GM19351 (cell line): ENCODE results near the gene MIPEP.

Experiments
- ATAC-seq: cut with Tn5 transposase; IDR thresholded peaks from one replicate; pipeline ENCODE4 v1.9.1; 2021; ENCODE audit warnings: mild to moderate bottlenecking, moderate library complexity; ENCODE audit not compliant: unreplicated experiment

The MIPEP gene

GRCh38 chr13:23855360-23855759 is 33.8 kb downstream of the MIPEP start:
- ATAC-seq, result no peak

- ATAC-seq, result peak; percentile 53
Measured at GRCh38 chr13:23852351-23852750, 36.8 kb downstream of the MIPEP start.

- ATAC-seq, result no peak
Measured at GRCh38 chr13:23851106-23851505, 38.1 kb downstream of the MIPEP start.

- no peak for ATAC-seq
Measured at GRCh38 chr13:23850134-23850533, 39.1 kb downstream of the MIPEP start.

GRCh38 chr13:23849670-23850069 is 39.5 kb downstream of the MIPEP start:
- no peak for ATAC-seq

- ATAC-seq, result no peak
Measured at GRCh38 chr13:23848646-23849141, 40.5 kb downstream of the MIPEP start.

- ATAC-seq, result no peak
Measured at GRCh38 chr13:23848019-23848418, 41.2 kb downstream of the MIPEP start.

GRCh38 chr13:23847497-23847896 is 41.7 kb downstream of the MIPEP start:
- no peak for ATAC-seq

GRCh38 chr13:23845105-23845725 is 44.0 kb downstream of the MIPEP start:
- ATAC-seq, result peak; percentile 32

- no peak for ATAC-seq
Measured at GRCh38 chr13:23844132-23844531, 45.1 kb downstream of the MIPEP start.

GRCh38 chr13:23843436-23843835 is 45.8 kb downstream of the MIPEP start:
- ATAC-seq, result no peak

GRCh38 chr13:23842406-23842805 is 46.8 kb downstream of the MIPEP start:
- no peak for ATAC-seq

GRCh38 chr13:23833733-23834611 is 55.2 kb downstream of the MIPEP start:
- ATAC-seq, result no peak

GRCh38 chr13:23828866-23829265 is 60.3 kb downstream of the MIPEP start:
- no peak for ATAC-seq

GRCh38 chr13:23828086-23828485 is 61.1 kb downstream of the MIPEP start:
- ATAC-seq, result no peak

GRCh38 chr13:23825179-23825578 is 64.0 kb downstream of the MIPEP start:
- ATAC-seq, result no peak

- no peak for ATAC-seq
Measured at GRCh38 chr13:23824371-23824770, 64.8 kb downstream of the MIPEP start.

- no peak for ATAC-seq
Measured at GRCh38 chr13:23822252-23822824, 66.9 kb downstream of the MIPEP start.

- ATAC-seq, result no peak
Measured at GRCh38 chr13:23820530-23820929, 68.7 kb downstream of the MIPEP start.

GRCh38 chr13:23817830-23818229 is 71.4 kb downstream of the MIPEP start:
- no peak for ATAC-seq

- ATAC-seq, result no peak
Measured at GRCh38 chr13:23817136-23817535, 72.1 kb downstream of the MIPEP start.

GRCh38 chr13:23813635-23814034 is 75.6 kb downstream of the MIPEP start:
- no peak for ATAC-seq
